GM23338 (cell line): ENCODE measurements around the gene HCN3. TPM values are rescaled to one million over a fixed set of nuclear protein-coding genes. Genes with fewer than 3 reads are reported as not detected.

Experiments
- ATAC-seq: fragments of 200-7000 bp; cut with Tn5 transposase; 3 replicates; pipeline ENCODE4 v1.9.1; 2020
- DNase-seq: peaks from one replicate; pipeline ENCODE4 v3.0.0-alpha.2; 2015; ENCODE audit warnings: low spot score
- H2AFZ ChIP-seq: fragments of 200-600 bp; sonication (generic); 2 replicates; pipeline ENCODE4 v1.8.0; 2016; ENCODE audit warnings: antibody characterized with exemption, mild to moderate bottlenecking, moderate library complexity
- H3F3A ChIP-seq: fragments of 200-600 bp; sonication (generic); replicated peaks from 2 replicates; pipeline ENCODE4 v1.8.0; 2017; ENCODE audit warnings: antibody characterized with exemption, mixed run types, low read depth
- H3K27ac ChIP-seq: fragments of 200-600 bp; sonication (generic); 2 replicates; pipeline ENCODE4 v1.6.1; 2016; ENCODE audit warnings: low read depth
- H3K27me3 ChIP-seq: fragments of 200-600 bp; sonication (generic); 2 replicates; pipeline ENCODE4 v1.8.0; 2016; ENCODE audit warnings: mild to moderate bottlenecking, mixed run types, moderate library complexity; ENCODE audit not compliant: insufficient read depth
- H3K36me3 ChIP-seq: fragments of 200-600 bp; sonication (generic); 2 replicates; pipeline ENCODE4 v1.8.0; 2016; ENCODE audit warnings: mild to moderate bottlenecking; ENCODE audit not compliant: insufficient read depth
- H3K4me1 ChIP-seq: fragments of 200-600 bp; sonication (generic); 2 replicates; pipeline ENCODE4 v1.8.0; 2016; ENCODE audit warnings: mild to moderate bottlenecking, moderate library complexity; ENCODE audit not compliant: insufficient read depth
- H3K4me2 ChIP-seq: fragments of 200-600 bp; sonication (generic); 2 replicates; pipeline ENCODE4 v1.7.1; 2017; ENCODE audit warnings: mixed run types
- H3K4me3 ChIP-seq: fragments of 200-600 bp; sonication (generic); 2 replicates; pipeline ENCODE4 v1.6.1; 2016; ENCODE audit warnings: mixed run types
- H3K79me2 ChIP-seq: fragments of 200-600 bp; sonication (generic); replicated peaks from 2 replicates; pipeline ENCODE4 v1.8.0; 2017; ENCODE audit warnings: mild to moderate bottlenecking; ENCODE audit not compliant: insufficient read depth
- H3K9me2 ChIP-seq: fragments of 200-600 bp; sonication (generic); 2 replicates; pipeline ENCODE4 v1.8.0; 2017; ENCODE audit not compliant: insufficient read depth
- H4K20me1 ChIP-seq: fragments of 200-600 bp; sonication (generic); replicated peaks from 2 replicates; pipeline ENCODE4 v1.8.0; 2017; ENCODE audit warnings: mild to moderate bottlenecking; ENCODE audit not compliant: insufficient read depth
- H3K27ac Mint-ChIP-seq: 2 replicates; pipeline ENCODE4 v1.8.0; 2020; ENCODE audit warnings: inconsistent platforms, mild to moderate bottlenecking, moderate library complexity, mixed read lengths
- H3K27me3 Mint-ChIP-seq: 3 replicates; pipeline ENCODE4 v1.8.0; 2022; ENCODE audit warnings: low read depth, mild to moderate bottlenecking, moderate library complexity, mixed read lengths, inconsistent platforms; ENCODE audit not compliant: insufficient read depth, poor library complexity
- H3K36me3 Mint-ChIP-seq: 3 replicates; pipeline ENCODE4 v1.8.0; 2021; ENCODE audit warnings: low read depth, mild to moderate bottlenecking, inconsistent platforms, moderate library complexity, mixed read lengths
- H3K4me1 Mint-ChIP-seq: 3 replicates; pipeline ENCODE4 v1.8.0; 2020; ENCODE audit warnings: mild to moderate bottlenecking, inconsistent platforms, mixed read lengths
- H3K4me3 Mint-ChIP-seq: 3 replicates; pipeline ENCODE4 v1.8.0; 2021; ENCODE audit warnings: moderate library complexity, mild to moderate bottlenecking, inconsistent platforms, mixed read lengths
- H3K9me3 Mint-ChIP-seq: 3 replicates; pipeline ENCODE4 v1.8.0; 2020; ENCODE audit warnings: moderate library complexity, mild to moderate bottlenecking, inconsistent platforms, mixed read lengths
- CREB1 ChIP-seq: fragments of 250-450 bp; sonication (Bioruptor Pico); IDR thresholded peaks from 2 replicates; pipeline ENCODE4 v1.5.0; 2020; ENCODE audit warnings: low read depth, mild to moderate bottlenecking, moderate library complexity
- EZH2 ChIP-seq: fragments of 200-600 bp; sonication (generic); IDR thresholded peaks from one replicate; pipeline ENCODE4 v1.8.0; 2017; ENCODE audit warnings: antibody characterized with exemption, mild to moderate bottlenecking, low read depth; ENCODE audit not compliant: unreplicated experiment
- EZH2phosphoT487 ChIP-seq: fragments of 200-600 bp; sonication (generic); IDR thresholded peaks from one replicate; pipeline ENCODE4 v1.8.1; 2018; ENCODE audit warnings: antibody characterized with exemption; ENCODE audit not compliant: unreplicated experiment
- JUNB ChIP-seq: IDR thresholded peaks from one replicate; pipeline ENCODE4 v1.6.1; 2016; ENCODE audit warnings: antibody characterized with exemption; ENCODE audit not compliant: unreplicated experiment
- NANOG ChIP-seq: IDR thresholded peaks from 2 replicates; pipeline ENCODE4 v1.6.1; 2016; ENCODE audit warnings: antibody characterized with exemption, borderline replicate concordance
- POLR2AphosphoS5 ChIP-seq: IDR thresholded peaks from 2 replicates; pipeline ENCODE4 v1.6.1; 2016; ENCODE audit warnings: antibody characterized with exemption, low read depth
- STAT1 ChIP-seq: IDR thresholded peaks from one replicate; pipeline ENCODE4 v1.6.1; 2016; ENCODE audit warnings: antibody characterized with exemption; ENCODE audit not compliant: unreplicated experiment
- ZNF114 ChIP-seq: fragments of 250-450 bp; sonication (Bioruptor Pico); IDR thresholded peaks from 2 replicates; pipeline ENCODE4 v1.5.0; 2020; ENCODE audit warnings: mild to moderate bottlenecking, moderate library complexity
- ZNF331 ChIP-seq: fragments of 250-450 bp; sonication (Bioruptor Pico); IDR thresholded peaks from 2 replicates; pipeline ENCODE4 v1.5.0; 2020; ENCODE audit warnings: low read depth, mild to moderate bottlenecking, moderate library complexity
- polyA plus RNA-seq: library from polyadenylated mRNA; unstranded; fragments of >200 nt; fragmentation: Nextera tagmentation; extraction: Ambion mirVana; gene quantifications from 2 replicates; pipeline ENCODE4 v1.2.1, GENCODE V29; 2016
- total RNA-seq: library from RNA; depleted of rRNA; stranded (reverse); fragments of >200 nt; shearing (Covaris generic); gene quantifications from 2 replicates; pipeline ENCODE4 v1.2.3, GENCODE V29; 2014
- TF ChIP-seq, protein P1 (sequence below): fragments of 250-450 bp; sonication (Bioruptor Pico); IDR thresholded peaks from 2 replicates; pipeline ENCODE4 v1.5.0; 2020; ENCODE audit warnings: mild to moderate bottlenecking, moderate library complexity
- TF ChIP-seq, protein P2 (sequence below): IDR thresholded peaks from 2 replicates; pipeline ENCODE4 v1.6.1; 2016; ENCODE audit warnings: antibody characterized with exemption
- TF ChIP-seq, protein P3 (sequence below): IDR thresholded peaks from one replicate; pipeline ENCODE4 v1.6.1; 2018; ENCODE audit warnings: antibody characterized with exemption; ENCODE audit not compliant: unreplicated experiment
- TF ChIP-seq, protein P4 (sequence below), 2 experiments: fragments of 200-600 bp in 1 of 2; sonication (generic) in 1 of 2; conservative IDR thresholded peaks; 2 replicates each; pipeline versions ENCODE4 v1.5.1 to v1.6.1; 2016 to 2017; ENCODE audit warnings: antibody characterized with exemption in 2 of 2, low read depth in 2 of 2, mild to moderate bottlenecking in 2 of 2, moderate library complexity in 1 of 2

HCN3 gene
- total and polyA plus RNA-seq, 2 experiments from 2014 or later, result 3.4 to 4.9 TPM

DNA sequence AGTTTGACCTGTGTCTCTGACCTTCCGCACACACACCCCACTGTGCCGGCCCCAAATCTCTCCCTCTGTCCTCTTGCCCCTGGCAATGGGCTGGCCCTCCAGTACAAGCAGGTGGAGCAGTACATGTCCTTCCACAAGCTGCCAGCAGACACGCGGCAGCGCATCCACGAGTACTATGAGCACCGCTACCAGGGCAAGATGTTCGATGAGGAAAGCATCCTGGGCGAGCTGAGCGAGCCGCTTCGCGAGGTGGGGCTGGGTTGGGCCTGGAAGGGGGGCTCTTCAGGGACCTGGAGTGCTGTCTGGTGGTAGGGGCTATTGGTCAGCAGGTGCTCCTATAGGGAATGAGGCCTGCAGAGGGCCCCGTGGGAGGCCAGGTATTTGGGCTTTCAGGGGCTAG is 7.8 kb downstream of the HCN3 start:
- Histone ChIP-seq H3K4me3 (no peak overlapping the region), H3F3A (no peaks in the 10 kb centered on the region), H2AFZ (no peak overlapping the region), H3K27ac (no peak overlapping the region), H4K20me1 (no peaks in the 10 kb centered on the region; the same call in 1 of the 2 replicates), H3K9me2 (no peaks in the 10 kb centered on the region), H3K79me2 (no peaks in the 10 kb centered on the region), H3K27me3 (no peaks in the 10 kb centered on the region), H3K4me2 (no peak overlapping the region), H3K36me3 (no peaks in the 10 kb centered on the region), H3K4me1 (no peaks in the 10 kb centered on the region)
- DNase-seq, result no peak
- TF ChIP-seq POLR2AphosphoS5, result no peak
- TF ChIP-seq ZNF331 (CRISPR knock-in tag), result no peak
- no peak for TF ChIP-seq STAT1
- TF ChIP-seq, protein P1, sequence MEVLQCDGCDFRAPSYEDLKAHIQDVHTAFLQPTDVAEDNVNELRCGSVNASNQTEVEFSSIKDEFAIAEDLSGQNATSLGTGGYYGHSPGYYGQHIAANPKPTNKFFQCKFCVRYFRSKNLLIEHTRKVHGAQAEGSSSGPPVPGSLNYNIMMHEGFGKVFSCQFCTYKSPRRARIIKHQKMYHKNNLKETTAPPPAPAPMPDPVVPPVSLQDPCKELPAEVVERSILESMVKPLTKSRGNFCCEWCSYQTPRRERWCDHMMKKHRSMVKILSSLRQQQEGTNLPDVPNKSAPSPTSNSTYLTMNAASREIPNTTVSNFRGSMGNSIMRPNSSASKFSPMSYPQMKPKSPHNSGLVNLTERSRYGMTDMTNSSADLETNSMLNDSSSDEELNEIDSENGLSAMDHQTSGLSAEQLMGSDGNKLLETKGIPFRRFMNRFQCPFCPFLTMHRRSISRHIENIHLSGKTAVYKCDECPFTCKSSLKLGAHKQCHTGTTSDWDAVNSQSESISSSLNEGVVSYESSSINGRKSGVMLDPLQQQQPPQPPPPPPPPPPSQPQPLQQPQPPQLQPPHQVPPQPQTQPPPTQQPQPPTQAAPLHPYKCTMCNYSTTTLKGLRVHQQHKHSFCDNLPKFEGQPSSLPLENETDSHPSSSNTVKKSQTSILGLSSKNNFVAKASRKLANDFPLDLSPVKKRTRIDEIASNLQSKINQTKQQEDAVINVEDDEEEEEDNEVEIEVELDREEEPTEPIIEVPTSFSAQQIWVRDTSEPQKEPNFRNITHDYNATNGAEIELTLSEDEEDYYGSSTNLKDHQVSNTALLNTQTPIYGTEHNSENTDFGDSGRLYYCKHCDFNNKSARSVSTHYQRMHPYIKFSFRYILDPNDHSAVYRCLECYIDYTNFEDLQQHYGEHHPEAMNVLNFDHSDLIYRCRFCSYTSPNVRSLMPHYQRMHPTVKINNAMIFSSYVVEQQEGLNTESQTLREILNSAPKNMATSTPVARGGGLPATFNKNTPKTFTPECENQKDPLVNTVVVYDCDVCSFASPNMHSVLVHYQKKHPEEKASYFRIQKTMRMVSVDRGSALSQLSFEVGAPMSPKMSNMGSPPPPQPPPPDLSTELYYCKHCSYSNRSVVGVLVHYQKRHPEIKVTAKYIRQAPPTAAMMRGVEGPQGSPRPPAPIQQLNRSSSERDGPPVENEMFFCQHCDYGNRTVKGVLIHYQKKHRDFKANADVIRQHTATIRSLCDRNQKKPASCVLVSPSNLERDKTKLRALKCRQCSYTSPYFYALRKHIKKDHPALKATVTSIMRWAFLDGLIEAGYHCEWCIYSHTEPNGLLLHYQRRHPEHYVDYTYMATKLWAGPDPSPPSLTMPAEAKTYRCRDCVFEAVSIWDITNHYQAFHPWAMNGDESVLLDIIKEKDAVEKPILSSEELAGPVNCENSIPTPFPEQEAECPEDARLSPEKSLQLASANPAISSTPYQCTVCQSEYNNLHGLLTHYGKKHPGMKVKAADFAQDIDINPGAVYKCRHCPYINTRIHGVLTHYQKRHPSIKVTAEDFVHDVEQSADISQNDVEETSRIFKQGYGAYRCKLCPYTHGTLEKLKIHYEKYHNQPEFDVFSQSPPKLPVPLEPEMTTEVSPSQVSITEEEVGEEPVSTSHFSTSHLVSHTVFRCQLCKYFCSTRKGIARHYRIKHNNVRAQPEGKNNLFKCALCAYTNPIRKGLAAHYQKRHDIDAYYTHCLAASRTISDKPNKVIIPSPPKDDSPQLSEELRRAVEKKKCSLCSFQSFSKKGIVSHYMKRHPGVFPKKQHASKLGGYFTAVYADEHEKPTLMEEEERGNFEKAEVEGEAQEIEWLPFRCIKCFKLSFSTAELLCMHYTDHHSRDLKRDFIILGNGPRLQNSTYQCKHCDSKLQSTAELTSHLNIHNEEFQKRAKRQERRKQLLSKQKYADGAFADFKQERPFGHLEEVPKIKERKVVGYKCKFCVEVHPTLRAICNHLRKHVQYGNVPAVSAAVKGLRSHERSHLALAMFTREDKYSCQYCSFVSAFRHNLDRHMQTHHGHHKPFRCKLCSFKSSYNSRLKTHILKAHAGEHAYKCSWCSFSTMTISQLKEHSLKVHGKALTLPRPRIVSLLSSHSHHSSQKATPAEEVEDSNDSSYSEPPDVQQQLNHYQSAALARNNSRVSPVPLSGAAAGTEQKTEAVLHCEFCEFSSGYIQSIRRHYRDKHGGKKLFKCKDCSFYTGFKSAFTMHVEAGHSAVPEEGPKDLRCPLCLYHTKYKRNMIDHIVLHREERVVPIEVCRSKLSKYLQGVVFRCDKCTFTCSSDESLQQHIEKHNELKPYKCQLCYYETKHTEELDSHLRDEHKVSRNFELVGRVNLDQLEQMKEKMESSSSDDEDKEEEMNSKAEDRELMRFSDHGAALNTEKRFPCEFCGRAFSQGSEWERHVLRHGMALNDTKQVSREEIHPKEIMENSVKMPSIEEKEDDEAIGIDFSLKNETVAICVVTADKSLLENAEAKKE (CRISPR knock-in tag), result no peak
- TF ChIP-seq, protein P2, sequence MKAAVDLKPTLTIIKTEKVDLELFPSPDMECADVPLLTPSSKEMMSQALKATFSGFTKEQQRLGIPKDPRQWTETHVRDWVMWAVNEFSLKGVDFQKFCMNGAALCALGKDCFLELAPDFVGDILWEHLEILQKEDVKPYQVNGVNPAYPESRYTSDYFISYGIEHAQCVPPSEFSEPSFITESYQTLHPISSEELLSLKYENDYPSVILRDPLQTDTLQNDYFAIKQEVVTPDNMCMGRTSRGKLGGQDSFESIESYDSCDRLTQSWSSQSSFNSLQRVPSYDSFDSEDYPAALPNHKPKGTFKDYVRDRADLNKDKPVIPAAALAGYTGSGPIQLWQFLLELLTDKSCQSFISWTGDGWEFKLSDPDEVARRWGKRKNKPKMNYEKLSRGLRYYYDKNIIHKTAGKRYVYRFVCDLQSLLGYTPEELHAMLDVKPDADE, result no peak
- TF ChIP-seq CREB1 (CRISPR knock-in tag), result no peak
- TF ChIP-seq EZH2phosphoT487, result no peak
- TF ChIP-seq, protein P3, sequence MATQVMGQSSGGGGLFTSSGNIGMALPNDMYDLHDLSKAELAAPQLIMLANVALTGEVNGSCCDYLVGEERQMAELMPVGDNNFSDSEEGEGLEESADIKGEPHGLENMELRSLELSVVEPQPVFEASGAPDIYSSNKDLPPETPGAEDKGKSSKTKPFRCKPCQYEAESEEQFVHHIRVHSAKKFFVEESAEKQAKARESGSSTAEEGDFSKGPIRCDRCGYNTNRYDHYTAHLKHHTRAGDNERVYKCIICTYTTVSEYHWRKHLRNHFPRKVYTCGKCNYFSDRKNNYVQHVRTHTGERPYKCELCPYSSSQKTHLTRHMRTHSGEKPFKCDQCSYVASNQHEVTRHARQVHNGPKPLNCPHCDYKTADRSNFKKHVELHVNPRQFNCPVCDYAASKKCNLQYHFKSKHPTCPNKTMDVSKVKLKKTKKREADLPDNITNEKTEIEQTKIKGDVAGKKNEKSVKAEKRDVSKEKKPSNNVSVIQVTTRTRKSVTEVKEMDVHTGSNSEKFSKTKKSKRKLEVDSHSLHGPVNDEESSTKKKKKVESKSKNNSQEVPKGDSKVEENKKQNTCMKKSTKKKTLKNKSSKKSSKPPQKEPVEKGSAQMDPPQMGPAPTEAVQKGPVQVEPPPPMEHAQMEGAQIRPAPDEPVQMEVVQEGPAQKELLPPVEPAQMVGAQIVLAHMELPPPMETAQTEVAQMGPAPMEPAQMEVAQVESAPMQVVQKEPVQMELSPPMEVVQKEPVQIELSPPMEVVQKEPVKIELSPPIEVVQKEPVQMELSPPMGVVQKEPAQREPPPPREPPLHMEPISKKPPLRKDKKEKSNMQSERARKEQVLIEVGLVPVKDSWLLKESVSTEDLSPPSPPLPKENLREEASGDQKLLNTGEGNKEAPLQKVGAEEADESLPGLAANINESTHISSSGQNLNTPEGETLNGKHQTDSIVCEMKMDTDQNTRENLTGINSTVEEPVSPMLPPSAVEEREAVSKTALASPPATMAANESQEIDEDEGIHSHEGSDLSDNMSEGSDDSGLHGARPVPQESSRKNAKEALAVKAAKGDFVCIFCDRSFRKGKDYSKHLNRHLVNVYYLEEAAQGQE, result no peak
- no peak for TF ChIP-seq NANOG
- TF ChIP-seq ZNF114 (CRISPR knock-in tag), result no peak
- TF ChIP-seq, protein P4, sequence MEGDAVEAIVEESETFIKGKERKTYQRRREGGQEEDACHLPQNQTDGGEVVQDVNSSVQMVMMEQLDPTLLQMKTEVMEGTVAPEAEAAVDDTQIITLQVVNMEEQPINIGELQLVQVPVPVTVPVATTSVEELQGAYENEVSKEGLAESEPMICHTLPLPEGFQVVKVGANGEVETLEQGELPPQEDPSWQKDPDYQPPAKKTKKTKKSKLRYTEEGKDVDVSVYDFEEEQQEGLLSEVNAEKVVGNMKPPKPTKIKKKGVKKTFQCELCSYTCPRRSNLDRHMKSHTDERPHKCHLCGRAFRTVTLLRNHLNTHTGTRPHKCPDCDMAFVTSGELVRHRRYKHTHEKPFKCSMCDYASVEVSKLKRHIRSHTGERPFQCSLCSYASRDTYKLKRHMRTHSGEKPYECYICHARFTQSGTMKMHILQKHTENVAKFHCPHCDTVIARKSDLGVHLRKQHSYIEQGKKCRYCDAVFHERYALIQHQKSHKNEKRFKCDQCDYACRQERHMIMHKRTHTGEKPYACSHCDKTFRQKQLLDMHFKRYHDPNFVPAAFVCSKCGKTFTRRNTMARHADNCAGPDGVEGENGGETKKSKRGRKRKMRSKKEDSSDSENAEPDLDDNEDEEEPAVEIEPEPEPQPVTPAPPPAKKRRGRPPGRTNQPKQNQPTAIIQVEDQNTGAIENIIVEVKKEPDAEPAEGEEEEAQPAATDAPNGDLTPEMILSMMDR (conservative IDR thresholded peaks at IDR 0.05; ENCODE audit: low read depth in 2 of 2), result no peak
- no peak for TF ChIP-seq JUNB
- TF ChIP-seq EZH2, result no peak
- ATAC-seq, result no peak
- H3K27ac Mint-ChIP-seq, result no peak overlapping the region
- H3K9me3 Mint-ChIP-seq, result no peaks in the 10 kb centered on the region
- no peak overlapping the region for H3K4me3 Mint-ChIP-seq
- peaks cover 3% of the 10 kb centered on the region; the same call in 1 of the 3 replicates for H3K36me3 Mint-ChIP-seq
- H3K27me3 Mint-ChIP-seq, result peaks cover 7% of the 10 kb centered on the region
- no peaks in the 10 kb centered on the region; the same call in 1 of the 3 replicates for H3K4me1 Mint-ChIP-seq
